HCT116 (cell line): ENCODE results near the gene FRMPD4. TPM values are rescaled to one million over a fixed set of nuclear protein-coding genes. Genes with fewer than 3 reads are reported as not detected.

ENCODE experiments used
- ATAC-seq: fragments of 200-7000 bp; cut with Tn5 transposase; 2 replicates; pipeline ENCODE4 v1.9.1; 2020; ENCODE audit warnings: mild to moderate bottlenecking, moderate library complexity
- BruUV-seq: library from RNA; stranded (reverse); fragments of 400-500 nt; replicated peaks from 2 replicates; lab custom pipeline; 2021; lab: Mats Ljungman, UMichigan
- CTCF ChIA-PET: fragments of 300-600 bp; sonication (Branson Sonifier 250); formaldehyde crosslinking; loops from one replicate; lab custom pipeline; 2021; ENCODE audit warnings: antibody characterized with exemption; lab: Charles Lee
- POLR2A ChIA-PET: fragments of 300-600, 350-600 bp; sonication (Branson Sonifier 250); formaldehyde crosslinking; loops from one replicate; lab custom pipeline; 2021; ENCODE audit warnings: antibody characterized with exemption; lab: Charles Lee
- RAD21 ChIA-PET, 2 experiments: fragments of 300-600 bp; sonication (Branson Sonifier 250); formaldehyde crosslinking; loops; one replicate each; lab custom pipeline; 2023; ENCODE audit warnings: low total read pairs in 2 of 2; ENCODE audit not compliant: uncharacterized antibody in 2 of 2, unreplicated experiment in 2 of 2, low non-redundant PET in 1 of 2; lab: Charles Lee
- DNase-seq: peaks from one replicate; pipeline ENCODE4 v3.0.0-alpha.2; 2010; ENCODE audit warnings: low read depth, low spot score
- H2AFZ ChIP-seq: fragments of 200-600 bp; shearing (Covaris generic), sonication (generic); 2 replicates; pipeline ENCODE4 v1.6.1; 2017; ENCODE audit warnings: low read depth, mixed run types, mixed read lengths, antibody characterized with exemption, low read length; ENCODE audit not compliant: poor library complexity, severe bottlenecking
- H3K27ac ChIP-seq: 2 replicates; pipeline ENCODE4 v1.5.1; 2012; ENCODE audit warnings: low read depth, low read length
- H3K27me3 ChIP-seq: fragments of 200-600 bp; sonication (generic); 2 replicates; pipeline ENCODE4 v1.6.1; 2016; ENCODE audit warnings: mixed run types, low read length, mixed read lengths; ENCODE audit not compliant: insufficient read depth
- H3K36me3 ChIP-seq, 2 experiments: fragments of 200-500 bp in 1 of 2; fragments of 200-600 bp in 1 of 2; sonication (Bioruptor generic) in 1 of 2; sonication (generic) in 1 of 2; 2 replicates each; pipeline versions ENCODE4 v1.5.1 to v1.6.1; 2014 to 2016; ENCODE audit warnings: low read length in 2 of 2, inconsistent platforms in 1 of 2, mixed read lengths in 1 of 2, mixed run types in 1 of 2; ENCODE audit not compliant: insufficient read depth in 2 of 2, control insufficient read depth in 1 of 2
- H3K4me1 ChIP-seq, 2 experiments: fragments of 200-600 bp in 1 of 2; sonication (generic) in 1 of 2; 2 replicates each; pipeline versions ENCODE4 v1.5.1 to v1.6.1; 2012 to 2017; ENCODE audit warnings: low read length in 2 of 2, inconsistent platforms in 1 of 2, mild to moderate bottlenecking in 1 of 2, mixed read lengths in 1 of 2, mixed run types in 1 of 2, moderate library complexity in 1 of 2; ENCODE audit not compliant: insufficient read depth in 2 of 2, control insufficient read depth in 1 of 2
- H3K4me2 ChIP-seq: fragments of 200-600 bp; sonication (generic); 2 replicates; pipeline ENCODE4 v1.6.1; 2017; ENCODE audit warnings: mixed run types, low read length, mixed read lengths
- H3K4me3 ChIP-seq, 2 experiments: fragments of 200-600 bp in 1 of 2; sonication (generic) in 1 of 2; replicated peaks in 1 of 2; 2 replicates each; pipeline ENCODE4 v1.5.1; 2011 to 2016; ENCODE audit warnings: low read length in 2 of 2, control low read depth in 1 of 2, low read depth in 1 of 2, mild to moderate bottlenecking in 1 of 2, mixed read lengths in 1 of 2, mixed run types in 1 of 2
- H3K79me2 ChIP-seq: fragments of 200-600 bp; sonication (generic); 2 replicates; pipeline ENCODE4 v1.6.1; 2017; ENCODE audit warnings: mild to moderate bottlenecking, mixed run types, low read length, moderate library complexity, mixed read lengths; ENCODE audit not compliant: insufficient read depth
- H3K9ac ChIP-seq: fragments of 200-600 bp; sonication (generic); 2 replicates; pipeline ENCODE4 v1.6.1; 2016; ENCODE audit warnings: low read length, mixed read lengths
- H3K9me2 ChIP-seq: fragments of 200-600 bp; sonication (generic), shearing (Covaris generic); 2 replicates; pipeline ENCODE4 v1.6.1; 2017; ENCODE audit warnings: mixed run types, mild to moderate bottlenecking, moderate library complexity; ENCODE audit not compliant: insufficient read depth
- H3K9me3 ChIP-seq, 2 experiments: fragments of 200-500 bp in 1 of 2; fragments of 200-600 bp in 1 of 2; sonication (Bioruptor generic) in 1 of 2; sonication (generic) in 1 of 2; 2 replicates each; pipeline ENCODE4 v1.6.1; 2014 to 2017; ENCODE audit warnings: low read length in 2 of 2, mixed read lengths in 2 of 2, inconsistent platforms in 1 of 2, low read depth in 1 of 2, mild to moderate bottlenecking in 1 of 2, mixed run types in 1 of 2, moderate library complexity in 1 of 2; ENCODE audit not compliant: control insufficient read depth in 1 of 2, insufficient read depth in 1 of 2
- H4K20me1 ChIP-seq: fragments of 200-600 bp; sonication (generic), shearing (Covaris generic); 2 replicates; pipeline ENCODE4 v1.6.1; 2017; ENCODE audit warnings: mixed run types, mild to moderate bottlenecking, moderate library complexity; ENCODE audit not compliant: insufficient read depth
- ATF3 ChIP-seq: IDR thresholded peaks from 2 replicates; pipeline ENCODE4 v1.6.1; 2012
- CBX3 ChIP-seq: IDR thresholded peaks from 2 replicates; pipeline ENCODE4 v1.6.1; 2012; ENCODE audit warnings: low read depth
- CEBPB ChIP-seq: IDR thresholded peaks from 2 replicates; pipeline ENCODE4 v1.6.1; 2012; ENCODE audit warnings: low read depth
- ELF1 ChIP-seq: IDR thresholded peaks from 2 replicates; pipeline ENCODE4 v1.6.1; 2012; ENCODE audit warnings: low read depth, borderline replicate concordance
- EZH2 ChIP-seq: fragments of 200-600 bp; sonication (generic); IDR thresholded peaks from 2 replicates; pipeline ENCODE4 v1.6.1; 2017; ENCODE audit warnings: antibody characterized with exemption, mixed run types
- EZH2phosphoT487 ChIP-seq: fragments of 200-600 bp; IDR thresholded peaks from 2 replicates; pipeline ENCODE4 v1.6.1; 2018; ENCODE audit warnings: antibody characterized with exemption, borderline replicate concordance
- FOSL1 ChIP-seq: IDR thresholded peaks from 2 replicates; pipeline ENCODE4 v1.6.1; 2012; ENCODE audit warnings: low read depth
- JUND ChIP-seq: IDR thresholded peaks from 2 replicates; pipeline ENCODE4 v1.6.1; 2012
- MAX ChIP-seq: IDR thresholded peaks from 2 replicates; pipeline ENCODE4 v1.6.1; 2012
- POLR2A ChIP-seq: IDR thresholded peaks from 2 replicates; pipeline ENCODE4 v1.7.0; 2011; ENCODE audit warnings: borderline replicate concordance; ENCODE audit not compliant: insufficient read depth, insufficient read length; ENCODE audit errors: extremely low read depth
- REST ChIP-seq: IDR thresholded peaks from 2 replicates; pipeline ENCODE4 v1.6.1; 2012; ENCODE audit warnings: low read depth
- SP1 ChIP-seq: IDR thresholded peaks from 2 replicates; pipeline ENCODE4 v1.6.1; 2012; ENCODE audit warnings: low read depth
- TCF7L2 ChIP-seq: IDR thresholded peaks from 2 replicates; pipeline ENCODE4 v1.7.0; 2011; ENCODE audit warnings: borderline replicate concordance, inconsistent platforms; ENCODE audit not compliant: insufficient read depth, insufficient read length; ENCODE audit errors: extremely low read depth
- YY1 ChIP-seq: IDR thresholded peaks from 2 replicates; pipeline ENCODE4 v1.6.1; 2011; ENCODE audit warnings: low read length, low read depth, moderate library complexity, mild to moderate bottlenecking; ENCODE audit not compliant: insufficient replicate concordance; ENCODE audit errors: extremely low read depth
- intact Hi-C: fragments of 100-400 bp; cut with micrococcal nuclease; formaldehyde crosslinking; loops from 2 replicates; pipeline ENCODE4 v1.10.0; 2022
- total RNA-seq: library from RNA; stranded (reverse); gene quantifications from one replicate; pipeline ENCODE4 v1.2.1, GENCODE V29; 2021; ENCODE audit not compliant: unreplicated experiment
- TF ChIP-seq, protein P1 (sequence below), 3 experiments: fragments of 200-600 bp in 1 of 3; sonication (generic) in 1 of 3; IDR thresholded peaks in 2 of 3; conservative IDR thresholded peaks in 1 of 3; 2 replicates each; pipeline ENCODE4 v1.5.1; 2012 to 2017; ENCODE audit warnings: low read depth in 2 of 3, low read length in 2 of 3, antibody characterized with exemption in 1 of 3, borderline replicate concordance in 1 of 3, control low read depth in 1 of 3, mild to moderate bottlenecking in 1 of 3, mixed read lengths in 1 of 3, mixed run types in 1 of 3, moderate library complexity in 1 of 3; ENCODE audit not compliant: insufficient read depth in 1 of 3

FRMPD4 gene
- total RNA-seq, 1 experiment from 2014 or later, result not detected

DNA sequence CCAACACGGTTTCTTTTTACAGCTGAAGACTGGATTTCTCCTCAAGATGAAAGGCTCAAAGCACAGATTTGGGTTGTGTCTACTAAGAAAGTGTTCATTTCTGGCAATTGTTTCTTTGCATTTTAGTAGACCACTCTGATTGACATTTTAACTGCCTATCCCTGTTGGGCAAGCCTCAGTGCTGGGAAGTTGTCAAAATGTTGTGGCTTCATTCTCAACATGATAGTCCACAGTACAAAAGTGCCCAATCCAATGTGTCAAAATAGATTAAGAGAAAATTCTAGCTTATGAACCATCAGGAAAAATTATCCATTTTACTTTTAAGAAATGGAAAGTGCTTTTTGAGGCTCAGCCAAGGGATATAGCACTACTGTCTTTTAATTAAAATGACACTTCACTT lies 329.0 kb downstream of the FRMPD4 start:
- no peak overlapping the region for H3K27ac ChIP-seq
- TF ChIP-seq TCF7L2 (no peak), YY1 (no peak), JUND (no peak), SP1 (no peak), REST (no peak), CEBPB (no peak), FOSL1 (no peak), MAX (no peak), POLR2A (no peak), EZH2phosphoT487 (no peak), ELF1 (no peak), EZH2 (no peak), ATF3 (no peak), CBX3 (no peak)
- TF ChIP-seq, protein P1, sequence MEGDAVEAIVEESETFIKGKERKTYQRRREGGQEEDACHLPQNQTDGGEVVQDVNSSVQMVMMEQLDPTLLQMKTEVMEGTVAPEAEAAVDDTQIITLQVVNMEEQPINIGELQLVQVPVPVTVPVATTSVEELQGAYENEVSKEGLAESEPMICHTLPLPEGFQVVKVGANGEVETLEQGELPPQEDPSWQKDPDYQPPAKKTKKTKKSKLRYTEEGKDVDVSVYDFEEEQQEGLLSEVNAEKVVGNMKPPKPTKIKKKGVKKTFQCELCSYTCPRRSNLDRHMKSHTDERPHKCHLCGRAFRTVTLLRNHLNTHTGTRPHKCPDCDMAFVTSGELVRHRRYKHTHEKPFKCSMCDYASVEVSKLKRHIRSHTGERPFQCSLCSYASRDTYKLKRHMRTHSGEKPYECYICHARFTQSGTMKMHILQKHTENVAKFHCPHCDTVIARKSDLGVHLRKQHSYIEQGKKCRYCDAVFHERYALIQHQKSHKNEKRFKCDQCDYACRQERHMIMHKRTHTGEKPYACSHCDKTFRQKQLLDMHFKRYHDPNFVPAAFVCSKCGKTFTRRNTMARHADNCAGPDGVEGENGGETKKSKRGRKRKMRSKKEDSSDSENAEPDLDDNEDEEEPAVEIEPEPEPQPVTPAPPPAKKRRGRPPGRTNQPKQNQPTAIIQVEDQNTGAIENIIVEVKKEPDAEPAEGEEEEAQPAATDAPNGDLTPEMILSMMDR (IDR thresholded peaks at IDR 0.05 in 2 of 3, conservative IDR thresholded peaks at IDR 0.05 in 1 of 3; ENCODE audit: borderline replicate concordance in 1 of 3, insufficient read depth in 1 of 3, low read depth in 2 of 3, low read length in 2 of 3), result no peak
- RAD21 ChIA-PET, result no interaction called here
- BruUV-seq, result no TSS peak
- intact Hi-C loops, result no loop called here
- no peak overlapping the region for H3K9ac ChIP-seq
- no peaks in the 10 kb centered on the region for H3K4me1 ChIP-seq
- H3K4me2 ChIP-seq, result no peak overlapping the region
- no peak overlapping the region for H2AFZ ChIP-seq
- CTCF ChIA-PET, result no interaction called here
- ATAC-seq (no peak), DNase-seq (no peak)
- no peaks in the 10 kb centered on the region for H3K9me3 ChIP-seq
- H3K4me3 ChIP-seq, result no peak overlapping the region
- no peaks in the 10 kb centered on the region for H3K79me2 ChIP-seq
- no peaks in the 10 kb centered on the region for H3K27me3 ChIP-seq
- POLR2A ChIA-PET, result no interaction called here
- no peaks in the 10 kb centered on the region for H3K36me3 ChIP-seq
- no peaks in the 10 kb centered on the region for H4K20me1 ChIP-seq
- H3K9me2 ChIP-seq, result no peaks in the 10 kb centered on the region
